K562 (cell line): Measurements from ENCODE around the gene LACTBL1.

Source experiments
- BRCA1 ChIP-seq, 2 experiments: fragments of 450-650 bp in 1 of 2; sonication (generic) in 1 of 2; formaldehyde crosslinking in 1 of 2; IDR thresholded peaks; 2 replicates each; pipeline versions ENCODE4 v1.5.0 to v1.6.1; 2017 to 2020; ENCODE audit warnings: mild to moderate bottlenecking in 1 of 2, missing genetic modification reagents in 1 of 2
- EP300 ChIP-seq: IDR thresholded peaks from 2 replicates; pipeline ENCODE4 v1.6.1; 2012; ENCODE audit warnings: low read length, improper control_type of control experiment
- MAFF ChIP-seq: IDR thresholded peaks from 2 replicates; pipeline ENCODE4 v1.6.1; 2012; ENCODE audit warnings: low read length, improper control_type of control experiment
- PML ChIP-seq: IDR thresholded peaks from 2 replicates; pipeline ENCODE4 v1.6.1; 2012; ENCODE audit warnings: low read length, inconsistent platforms
- POLR2AphosphoS5 ChIP-seq: IDR thresholded peaks from 2 replicates; pipeline ENCODE4 v1.6.1; 2011; ENCODE audit warnings: mild to moderate bottlenecking, low read depth, low read length, moderate library complexity; ENCODE audit not compliant: control insufficient read depth, insufficient read depth
- SMARCC2 ChIP-seq: fragments of 450-650 bp; IDR thresholded peaks from 2 replicates; pipeline ENCODE4 v1.6.1; 2017; ENCODE audit warnings: antibody characterized with exemption, moderate library complexity, mild to moderate bottlenecking, low read depth
- ZFP1 ChIP-seq: fragments of 450-650 bp; formaldehyde crosslinking; IDR thresholded peaks from 2 replicates; pipeline ENCODE4 v1.4.0; 2020; ENCODE audit warnings: mild to moderate bottlenecking, mixed read lengths
- ZKSCAN1 ChIP-seq: fragments of 150-350 bp; IDR thresholded peaks from 2 replicates; pipeline ENCODE4 v1.6.1; 2016; ENCODE audit warnings: low read depth, low read length
- TF ChIP-seq, protein P1 (sequence below), 3 experiments: IDR thresholded peaks in 2 of 3; conservative IDR thresholded peaks in 1 of 3; 2 replicates each; pipeline ENCODE4 v1.5.1; 2011 to 2012; ENCODE audit warnings: low read length in 3 of 3, mild to moderate bottlenecking in 3 of 3, control low read depth in 2 of 3, improper control_type of control experiment in 1 of 3, inconsistent platforms in 1 of 3, low read depth in 1 of 3, mixed read lengths in 1 of 3, moderate library complexity in 1 of 3; ENCODE audit not compliant: insufficient read depth in 2 of 3
- TF ChIP-seq, protein P2 (sequence below): sonication (generic); formaldehyde crosslinking; IDR thresholded peaks from 2 replicates; pipeline ENCODE4 v1.5.0; 2020; ENCODE audit warnings: missing genetic modification reagents

DNA sequence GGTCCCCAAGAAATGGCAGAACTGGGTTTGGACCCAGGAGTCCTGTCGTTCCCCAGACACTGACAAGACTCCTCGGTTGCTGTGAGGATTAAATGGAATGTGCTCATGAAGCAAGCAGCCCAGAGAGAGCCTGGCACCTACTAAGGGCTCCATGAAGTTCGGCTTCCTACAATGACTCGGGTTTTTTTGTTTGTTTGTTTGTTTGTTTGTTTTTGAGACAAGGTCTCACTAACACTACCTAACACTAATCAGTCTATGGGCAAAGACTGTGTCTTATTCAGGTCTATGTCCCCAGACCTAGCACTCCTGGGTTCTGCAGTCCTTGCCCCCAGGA, 3.4 kb upstream of the LACTBL1 start:
- no peak for TF ChIP-seq EP300
- TF ChIP-seq, protein P1, sequence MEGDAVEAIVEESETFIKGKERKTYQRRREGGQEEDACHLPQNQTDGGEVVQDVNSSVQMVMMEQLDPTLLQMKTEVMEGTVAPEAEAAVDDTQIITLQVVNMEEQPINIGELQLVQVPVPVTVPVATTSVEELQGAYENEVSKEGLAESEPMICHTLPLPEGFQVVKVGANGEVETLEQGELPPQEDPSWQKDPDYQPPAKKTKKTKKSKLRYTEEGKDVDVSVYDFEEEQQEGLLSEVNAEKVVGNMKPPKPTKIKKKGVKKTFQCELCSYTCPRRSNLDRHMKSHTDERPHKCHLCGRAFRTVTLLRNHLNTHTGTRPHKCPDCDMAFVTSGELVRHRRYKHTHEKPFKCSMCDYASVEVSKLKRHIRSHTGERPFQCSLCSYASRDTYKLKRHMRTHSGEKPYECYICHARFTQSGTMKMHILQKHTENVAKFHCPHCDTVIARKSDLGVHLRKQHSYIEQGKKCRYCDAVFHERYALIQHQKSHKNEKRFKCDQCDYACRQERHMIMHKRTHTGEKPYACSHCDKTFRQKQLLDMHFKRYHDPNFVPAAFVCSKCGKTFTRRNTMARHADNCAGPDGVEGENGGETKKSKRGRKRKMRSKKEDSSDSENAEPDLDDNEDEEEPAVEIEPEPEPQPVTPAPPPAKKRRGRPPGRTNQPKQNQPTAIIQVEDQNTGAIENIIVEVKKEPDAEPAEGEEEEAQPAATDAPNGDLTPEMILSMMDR (IDR thresholded peaks at IDR 0.05 in 2 of 3, conservative IDR thresholded peaks at IDR 0.05 in 1 of 3; ENCODE audit: insufficient read depth in 2 of 3, low read depth in 1 of 3, low read length in 3 of 3): no peak
- TF ChIP-seq ZKSCAN1: no peak
- no peak for TF ChIP-seq SMARCC2
- no peak for TF ChIP-seq PML
- no peak for TF ChIP-seq POLR2AphosphoS5
- TF ChIP-seq BRCA1 (IDR thresholded peaks at IDR 0.05): no peak
- TF ChIP-seq BRCA1 (CRISPR knock-in tag; IDR thresholded peaks at IDR 0.05): no peak
- TF ChIP-seq MAFF: no peak
- no peak for TF ChIP-seq ZFP1 (CRISPR knock-in tag)
- TF ChIP-seq, protein P2, sequence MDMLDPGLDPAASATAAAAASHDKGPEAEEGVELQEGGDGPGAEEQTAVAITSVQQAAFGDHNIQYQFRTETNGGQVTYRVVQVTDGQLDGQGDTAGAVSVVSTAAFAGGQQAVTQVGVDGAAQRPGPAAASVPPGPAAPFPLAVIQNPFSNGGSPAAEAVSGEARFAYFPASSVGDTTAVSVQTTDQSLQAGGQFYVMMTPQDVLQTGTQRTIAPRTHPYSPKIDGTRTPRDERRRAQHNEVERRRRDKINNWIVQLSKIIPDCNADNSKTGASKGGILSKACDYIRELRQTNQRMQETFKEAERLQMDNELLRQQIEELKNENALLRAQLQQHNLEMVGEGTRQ (CRISPR knock-in tag): no peak
